HepG2 (cell line): ENCODE measurements around the gene NOS1AP. TPM values are rescaled to one million over a fixed set of nuclear protein-coding genes. Genes with fewer than 3 reads are reported as not detected.

ENCODE experiments used
- ARID4A ChIP-seq: sonication (generic); formaldehyde crosslinking; IDR thresholded peaks from 2 replicates; pipeline ENCODE4 v1.5.0; 2020; ENCODE audit warnings: mild to moderate bottlenecking, missing genetic modification reagents, borderline replicate concordance
- ESRRA ChIP-seq: sonication (generic); formaldehyde crosslinking; IDR thresholded peaks from 2 replicates; pipeline ENCODE4 v1.5.1; 2020; ENCODE audit warnings: mild to moderate bottlenecking, low read depth, missing genetic modification reagents
- GATAD2A ChIP-seq: IDR thresholded peaks from 2 replicates; pipeline ENCODE4 v1.6.1; 2016
- GFI1 ChIP-seq: sonication (generic); formaldehyde crosslinking; IDR thresholded peaks from 2 replicates; pipeline ENCODE4 v1.5.0; 2020; ENCODE audit warnings: missing genetic modification reagents, mild to moderate bottlenecking, borderline replicate concordance
- MTA1 ChIP-seq: sonication (generic); formaldehyde crosslinking; IDR thresholded peaks from 2 replicates; pipeline ENCODE4 v1.4.0; 2020; ENCODE audit warnings: missing genetic modification reagents, mild to moderate bottlenecking, borderline replicate concordance
- MXI1 ChIP-seq: IDR thresholded peaks from 3 replicates; pipeline ENCODE4 v1.6.1; 2012; ENCODE audit warnings: low read depth, low read length, inconsistent platforms, borderline replicate concordance
- NFATC3 ChIP-seq: sonication (generic); formaldehyde crosslinking; IDR thresholded peaks from 2 replicates; pipeline ENCODE4 v1.5.1; 2020; ENCODE audit warnings: mild to moderate bottlenecking, missing genetic modification reagents
- NFIC ChIP-seq: IDR thresholded peaks from 2 replicates; pipeline ENCODE4 v1.6.1; 2012; ENCODE audit warnings: mild to moderate bottlenecking, low read length, inconsistent platforms
- RELA ChIP-seq: sonication (generic); formaldehyde crosslinking; IDR thresholded peaks from 2 replicates; pipeline ENCODE4 v1.4.0; 2020; ENCODE audit warnings: missing genetic modification reagents
- SALL1 ChIP-seq: sonication (generic); formaldehyde crosslinking; IDR thresholded peaks from 2 replicates; pipeline ENCODE4 v1.8.0; 2022; ENCODE audit warnings: mild to moderate bottlenecking, missing genetic modification reagents
- SIX4 ChIP-seq: sonication (generic); formaldehyde crosslinking; IDR thresholded peaks from 2 replicates; pipeline ENCODE4 v1.4.0; 2020; ENCODE audit warnings: missing genetic modification reagents
- SOX5 ChIP-seq: IDR thresholded peaks from 2 replicates; pipeline ENCODE4 v1.6.1; 2016; ENCODE audit warnings: borderline replicate concordance
- SP5 ChIP-seq: IDR thresholded peaks from 2 replicates; pipeline ENCODE4 v1.6.1; 2016; ENCODE audit warnings: low read depth, borderline replicate concordance
- TGIF2 ChIP-seq: IDR thresholded peaks from 2 replicates; pipeline ENCODE4 v1.6.1; 2016; ENCODE audit warnings: control low read depth, missing compliant biosample characterization
- TOPORS ChIP-seq: sonication (generic); formaldehyde crosslinking; IDR thresholded peaks from 2 replicates; pipeline ENCODE4 v1.8.0; 2023; ENCODE audit warnings: mild to moderate bottlenecking, missing genetic modification reagents
- ZNF275 ChIP-seq: sonication (generic); formaldehyde crosslinking; IDR thresholded peaks from 2 replicates; pipeline ENCODE4 v1.8.0; 2022; ENCODE audit warnings: missing genetic modification reagents, mild to moderate bottlenecking, inconsistent platforms, borderline replicate concordance
- polyA plus RNA-seq, 8 experiments: library from polyadenylated mRNA; depleted of rRNA in 3 of 8; stranded (reverse) in 7 of 8; unstranded in 1 of 8; fragments of >200 nt; fragmentation: Illumina TruSeq in 4 of 8; extraction: Trizol in 4 of 8; gene quantifications; 2 replicates each; pipeline versions ENCODE4 v1.2.1 to v1.2.3, GENCODE V29; 2011 to 2016; ENCODE audit warnings: low read depth in 4 of 8, missing spikeins in 1 of 8, mixed read lengths in 1 of 8; ENCODE audit not compliant: insufficient read depth in 1 of 8
- total RNA-seq, 5 experiments: library from RNA; depleted of rRNA; stranded (reverse); fragments of >200 nt; fragmentation: Illumina TruSeq; extraction: Trizol; gene quantifications; 2 replicates each; pipeline ENCODE4 v1.2.3, GENCODE V29; 2016; ENCODE audit warnings: low read depth in 1 of 5
- TF ChIP-seq, protein P1 (sequence below): sonication (generic); formaldehyde crosslinking; IDR thresholded peaks from 2 replicates; pipeline ENCODE4 v1.9.0; 2021; ENCODE audit warnings: missing genetic modification reagents, mild to moderate bottlenecking, borderline replicate concordance
- TF ChIP-seq, protein P2 (sequence below): sonication (generic); formaldehyde crosslinking; IDR thresholded peaks from 2 replicates; pipeline ENCODE4 v1.4.0; 2020; ENCODE audit warnings: missing genetic modification reagents

Gene NOS1AP
- total and polyA plus RNA-seq, 2 of the 13 experiments (the other 11 are each of a cell fraction or from before 2014, with no cell fraction given) = 2.0 to 3.3 TPM

GRCh38 chr1:162151900-162152829 is 82.7 kb downstream of the NOS1AP start (continued):
- TF ChIP-seq, protein P1, sequence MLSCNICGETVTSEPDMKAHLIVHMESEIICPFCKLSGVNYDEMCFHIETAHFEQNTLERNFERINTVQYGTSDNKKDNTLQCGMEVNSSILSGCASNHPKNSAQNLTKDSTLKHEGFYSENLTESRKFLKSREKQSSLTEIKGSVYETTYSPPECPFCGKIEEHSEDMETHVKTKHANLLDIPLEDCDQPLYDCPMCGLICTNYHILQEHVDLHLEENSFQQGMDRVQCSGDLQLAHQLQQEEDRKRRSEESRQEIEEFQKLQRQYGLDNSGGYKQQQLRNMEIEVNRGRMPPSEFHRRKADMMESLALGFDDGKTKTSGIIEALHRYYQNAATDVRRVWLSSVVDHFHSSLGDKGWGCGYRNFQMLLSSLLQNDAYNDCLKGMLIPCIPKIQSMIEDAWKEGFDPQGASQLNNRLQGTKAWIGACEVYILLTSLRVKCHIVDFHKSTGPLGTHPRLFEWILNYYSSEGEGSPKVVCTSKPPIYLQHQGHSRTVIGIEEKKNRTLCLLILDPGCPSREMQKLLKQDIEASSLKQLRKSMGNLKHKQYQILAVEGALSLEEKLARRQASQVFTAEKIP (CRISPR knock-in tag) = no peak
- TF ChIP-seq MXI1 = peak; percentile 26; the same call in 1 of the 3 replicates
- TF ChIP-seq TOPORS (CRISPR knock-in tag) = no peak
- no peak for TF ChIP-seq NFIC
- TF ChIP-seq, protein P2, sequence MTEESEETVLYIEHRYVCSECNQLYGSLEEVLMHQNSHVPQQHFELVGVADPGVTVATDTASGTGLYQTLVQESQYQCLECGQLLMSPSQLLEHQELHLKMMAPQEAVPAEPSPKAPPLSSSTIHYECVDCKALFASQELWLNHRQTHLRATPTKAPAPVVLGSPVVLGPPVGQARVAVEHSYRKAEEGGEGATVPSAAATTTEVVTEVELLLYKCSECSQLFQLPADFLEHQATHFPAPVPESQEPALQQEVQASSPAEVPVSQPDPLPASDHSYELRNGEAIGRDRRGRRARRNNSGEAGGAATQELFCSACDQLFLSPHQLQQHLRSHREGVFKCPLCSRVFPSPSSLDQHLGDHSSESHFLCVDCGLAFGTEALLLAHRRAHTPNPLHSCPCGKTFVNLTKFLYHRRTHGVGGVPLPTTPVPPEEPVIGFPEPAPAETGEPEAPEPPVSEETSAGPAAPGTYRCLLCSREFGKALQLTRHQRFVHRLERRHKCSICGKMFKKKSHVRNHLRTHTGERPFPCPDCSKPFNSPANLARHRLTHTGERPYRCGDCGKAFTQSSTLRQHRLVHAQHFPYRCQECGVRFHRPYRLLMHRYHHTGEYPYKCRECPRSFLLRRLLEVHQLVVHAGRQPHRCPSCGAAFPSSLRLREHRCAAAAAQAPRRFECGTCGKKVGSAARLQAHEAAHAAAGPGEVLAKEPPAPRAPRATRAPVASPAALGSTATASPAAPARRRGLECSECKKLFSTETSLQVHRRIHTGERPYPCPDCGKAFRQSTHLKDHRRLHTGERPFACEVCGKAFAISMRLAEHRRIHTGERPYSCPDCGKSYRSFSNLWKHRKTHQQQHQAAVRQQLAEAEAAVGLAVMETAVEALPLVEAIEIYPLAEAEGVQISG = peak; percentile 73
- peak; percentile 94 for TF ChIP-seq GATAD2A
- TF ChIP-seq SP5 (CRISPR knock-in tag) = 0 out of 2 replicates have a peak, but pooled peaks have one; percentile 19
- TF ChIP-seq TGIF2 = peak; percentile 96
- TF ChIP-seq SIX4 = 0 out of 2 replicates have a peak, but pooled peaks have one; percentile 43
- TF ChIP-seq SOX5 (CRISPR knock-in tag) = peak; percentile 68; the same call in 1 of the 2 replicates
- TF ChIP-seq RELA = peak; percentile 41; the same call in 1 of the 2 replicates
- 0 out of 2 replicates have a peak, but pooled peaks have one; percentile 53 for TF ChIP-seq ESRRA (CRISPR knock-in tag)
- TF ChIP-seq ARID4A = peak; percentile 85
- TF ChIP-seq ZNF275 = 0 out of 2 replicates have a peak, but pooled peaks have one; percentile 57
- TF ChIP-seq GFI1 (CRISPR knock-in tag) = peak; percentile 91
- TF ChIP-seq NFATC3 (CRISPR knock-in tag) = no peak
- TF ChIP-seq SALL1 (CRISPR knock-in tag) = peak; percentile 97
- TF ChIP-seq MTA1 (CRISPR knock-in tag) = peak; percentile 80; the same call in 1 of the 2 replicates
